H54 (cell line): ENCODE data around the gene URI1.

Experiments used
- DNase-seq: peaks from one replicate; pipeline ENCODE4 v3.0.0; 2011; ENCODE audit warnings: low spot score, mixed read lengths; ENCODE audit not compliant: insufficient read length
- FAIRE-seq: peaks from 3 replicates; lab custom pipeline; 2011; peaks lifted over from hg19 to GRCh38; lab: Jason Lieb, UNC
- POLR2A ChIP-seq: IDR thresholded peaks from 2 replicates; pipeline ENCODE4 v1.6.1; 2011; ENCODE audit warnings: low read depth, mild to moderate bottlenecking, low read length

Gene URI1

DNA sequence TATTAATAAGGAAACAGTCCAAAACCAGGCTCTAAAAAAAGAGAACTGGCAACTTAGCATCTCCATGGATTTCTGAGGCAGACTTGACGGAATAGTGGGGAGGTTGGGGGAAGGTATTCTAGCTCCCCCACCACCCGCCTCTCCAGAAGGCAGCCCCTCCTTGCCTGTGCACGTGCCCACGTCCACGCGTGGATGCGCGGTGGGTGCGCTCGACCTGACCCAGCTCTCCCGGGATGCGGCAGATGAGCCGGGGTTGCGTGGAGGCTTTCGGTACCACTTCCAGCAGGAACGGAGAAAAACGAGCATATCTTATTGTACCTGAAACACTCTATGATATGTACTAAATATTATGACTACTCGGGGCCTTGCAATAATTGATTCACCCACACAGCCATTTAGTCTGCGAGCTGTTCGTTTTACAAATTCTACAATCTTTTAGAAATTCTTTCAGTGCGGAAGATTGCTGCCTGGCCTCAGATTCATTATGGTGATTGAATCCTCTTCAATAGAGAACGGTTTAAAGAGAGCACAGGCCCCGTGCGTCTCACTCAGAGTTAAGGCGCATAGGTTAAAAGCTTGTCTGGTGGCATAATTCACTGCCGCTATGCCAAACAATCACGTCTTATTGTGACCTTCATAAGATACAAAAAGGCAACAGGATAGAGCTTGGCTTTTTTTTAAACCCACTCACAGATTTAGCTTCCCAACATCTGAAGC is 117.9 kb downstream of the URI1 start:
- DNase-seq, result no peak
- no peak for TF ChIP-seq POLR2A
- FAIRE-seq, result no peak

DNA sequence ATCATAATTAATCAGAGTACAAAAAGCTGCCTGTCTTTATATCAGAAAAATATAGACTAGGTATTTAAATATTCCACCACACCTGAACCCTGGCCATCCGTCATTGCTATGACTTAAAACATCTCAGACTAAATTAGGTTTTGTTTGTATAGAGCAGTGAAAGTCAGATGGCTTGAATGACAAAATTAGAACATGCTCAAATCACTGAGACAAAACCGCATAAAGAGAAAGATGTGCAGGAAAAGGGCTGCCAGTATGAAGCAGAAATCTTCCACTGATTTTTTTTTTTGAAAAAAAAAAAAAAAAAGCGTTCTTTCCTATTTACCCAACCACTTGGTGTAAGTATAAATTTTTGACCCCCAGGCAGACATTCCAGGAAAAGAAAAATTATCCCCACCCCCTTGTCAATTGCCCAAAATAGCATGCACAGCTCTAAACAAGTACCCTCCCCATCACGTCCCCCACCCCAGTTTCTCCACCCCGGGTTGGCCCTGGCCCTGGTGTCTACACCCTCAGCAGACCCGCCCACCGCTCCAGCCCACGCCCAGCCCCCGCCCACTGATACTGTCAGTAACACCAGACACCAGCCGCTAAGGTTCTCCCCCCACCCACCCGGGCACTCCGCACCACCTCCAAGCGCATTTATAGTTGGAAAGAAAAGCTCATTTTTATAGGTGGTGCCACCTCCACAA is 118.6 kb downstream of the URI1 start:
- no peak for TF ChIP-seq POLR2A
- DNase-seq, result no peak
- FAIRE-seq, result no peak

DNA sequence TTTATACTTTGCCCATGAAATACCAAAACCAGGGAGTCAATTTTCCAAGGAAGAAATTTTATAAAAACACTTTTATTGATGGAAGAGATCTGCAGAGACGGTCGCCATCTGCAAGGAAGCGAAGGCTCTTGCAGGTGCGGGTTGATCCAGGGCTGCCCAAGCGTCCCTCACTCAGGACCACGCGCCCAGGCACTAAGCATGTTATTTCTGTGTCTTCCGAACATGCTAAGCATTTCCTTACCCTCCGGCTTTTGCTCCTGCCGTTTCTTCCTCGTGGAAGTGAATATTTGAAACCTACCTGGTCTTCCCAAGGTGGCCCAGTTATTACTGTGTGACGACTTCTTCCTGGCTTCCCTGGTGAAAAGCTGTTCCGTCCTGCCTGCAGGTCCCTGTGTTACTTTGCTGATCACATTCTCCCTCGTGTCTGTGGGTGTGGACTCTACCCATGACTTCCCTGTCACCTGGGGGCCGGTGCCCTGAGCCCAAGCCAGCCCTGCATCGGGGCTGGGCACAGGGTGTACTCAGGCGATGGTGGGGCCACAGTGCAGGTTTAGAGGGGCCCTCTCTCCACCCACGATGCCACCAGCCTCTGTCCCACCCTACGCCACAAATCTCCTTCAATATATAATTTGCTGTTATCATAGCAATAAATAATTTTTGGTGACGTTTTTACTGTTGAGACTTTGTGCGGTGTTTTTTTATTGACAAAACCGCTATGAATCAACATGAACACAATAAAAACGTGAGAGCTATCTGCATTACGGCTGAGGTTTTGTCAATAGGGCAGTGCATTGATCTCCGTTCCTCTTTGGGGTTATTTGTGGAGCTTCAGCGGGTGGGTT is 119.4 kb downstream of the URI1 start:
- no peak for TF ChIP-seq POLR2A
- FAIRE-seq (no peak), DNase-seq (no peak)

DNA sequence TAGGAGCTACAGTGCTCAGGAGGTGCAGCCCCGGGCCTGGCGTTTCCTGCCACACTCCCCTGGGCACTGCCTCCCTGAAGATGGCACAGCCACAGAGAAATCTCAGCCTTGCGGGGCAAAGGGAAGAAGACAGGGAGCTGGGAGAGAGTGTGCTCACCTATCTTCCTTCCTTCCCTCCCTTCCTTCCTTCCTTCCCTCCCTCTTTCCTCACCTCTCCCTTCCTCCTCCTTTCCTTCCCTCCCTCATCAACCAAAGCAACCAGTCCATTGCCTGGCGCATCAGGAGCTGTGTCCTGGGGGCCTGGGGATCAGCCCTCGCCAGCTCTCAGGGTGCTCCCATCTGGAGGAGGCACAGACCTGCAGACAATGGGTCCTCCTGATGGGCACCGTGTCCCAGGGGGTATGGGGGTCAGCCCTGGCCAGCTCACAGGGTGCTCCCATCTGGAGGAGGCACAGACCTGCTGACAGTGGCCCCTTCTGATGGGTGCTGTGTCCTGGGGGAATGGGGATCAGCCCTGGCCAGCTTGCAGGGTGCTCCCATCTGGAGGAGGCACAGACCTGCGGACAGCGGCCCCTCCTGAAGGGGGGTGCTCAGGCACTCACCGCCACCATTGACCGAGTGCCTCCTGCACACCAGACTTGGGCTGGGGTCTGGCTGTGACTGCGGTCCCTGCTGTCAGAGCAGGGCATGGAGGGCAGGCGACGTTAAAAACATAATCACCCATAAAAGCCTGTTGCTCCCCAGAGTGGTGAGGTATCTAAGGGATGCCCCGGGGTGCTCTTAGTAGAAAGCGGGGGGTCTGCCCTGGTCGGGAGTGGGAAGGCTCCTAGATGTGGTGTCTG is 120.2 kb downstream of the URI1 start:
- TF ChIP-seq POLR2A, result no peak
- no peak for DNase-seq
- FAIRE-seq, result no peak

DNA sequence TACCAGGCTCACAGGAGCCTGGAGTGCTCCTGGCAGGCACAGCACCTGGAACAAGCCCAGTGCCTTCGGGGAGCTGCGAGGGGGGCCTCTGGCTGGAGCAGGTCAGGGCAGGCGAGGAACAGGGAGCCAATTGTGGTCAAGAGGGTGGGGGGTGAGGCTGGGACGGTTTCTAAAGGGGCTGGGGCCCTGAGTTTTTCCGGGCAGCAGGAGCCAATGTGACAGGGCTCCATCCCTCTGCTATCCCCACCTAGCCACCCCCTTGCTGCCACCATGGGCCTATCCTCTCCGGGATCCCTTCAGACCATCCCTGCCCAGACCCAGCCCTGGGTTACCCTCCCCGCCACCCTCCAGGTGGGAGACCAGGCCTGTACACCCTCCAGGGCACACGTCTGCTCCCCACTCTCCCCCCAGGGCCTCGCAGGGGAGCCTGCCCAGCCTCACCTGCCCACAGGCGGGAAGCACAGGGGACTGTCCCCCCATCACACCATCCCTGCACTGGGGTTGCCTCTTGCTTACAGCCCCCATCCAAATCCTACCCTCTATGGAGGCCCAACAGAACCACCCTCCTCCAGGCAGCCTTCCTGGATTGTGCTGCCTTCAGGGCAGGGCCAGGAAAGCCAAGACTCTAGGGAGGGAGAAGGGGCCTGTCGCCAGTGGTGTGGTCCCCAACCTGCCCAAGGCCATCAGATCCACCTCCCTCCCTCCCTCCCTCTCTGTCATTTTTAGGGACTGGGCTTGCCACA is 121.0 kb downstream of the URI1 start:
- FAIRE-seq (no peak), DNase-seq (no peak)
- no peak for TF ChIP-seq POLR2A

DNA sequence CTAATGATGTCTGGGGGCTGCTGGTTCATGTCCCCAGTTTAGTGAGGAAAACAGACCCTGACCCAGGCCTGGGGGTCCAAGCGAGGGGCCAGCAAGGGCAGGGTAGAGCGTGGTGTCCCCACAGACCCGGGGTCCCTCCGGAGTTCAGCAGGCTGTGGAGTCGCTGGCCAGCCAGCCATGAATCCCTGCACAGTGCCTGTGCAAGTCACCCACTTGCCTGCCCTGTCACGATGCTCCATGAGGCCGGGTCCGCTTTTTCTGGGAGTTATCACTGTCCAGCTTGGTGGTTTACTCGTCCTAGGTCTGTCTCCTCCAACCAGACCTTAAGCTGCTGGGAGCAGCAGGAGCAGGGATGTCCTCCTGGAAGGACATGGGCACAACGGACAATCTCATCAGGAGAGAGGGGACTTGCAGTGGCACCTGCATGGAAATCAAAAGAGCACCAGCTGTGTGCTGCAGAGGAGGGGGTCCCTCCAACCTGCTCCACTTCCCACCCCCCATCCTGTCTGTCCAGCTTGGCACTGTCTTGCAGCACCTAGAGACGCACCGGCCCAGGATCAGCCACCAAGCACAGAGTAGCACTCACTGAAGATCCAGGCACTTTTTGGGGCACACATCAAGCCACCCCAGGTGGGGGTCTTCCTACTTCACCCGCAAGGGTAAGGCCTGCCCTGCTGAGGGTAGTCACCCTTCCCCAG is 121.8 kb downstream of the URI1 start:
- TF ChIP-seq POLR2A, result no peak
- no peak for FAIRE-seq
- no peak for DNase-seq

DNA sequence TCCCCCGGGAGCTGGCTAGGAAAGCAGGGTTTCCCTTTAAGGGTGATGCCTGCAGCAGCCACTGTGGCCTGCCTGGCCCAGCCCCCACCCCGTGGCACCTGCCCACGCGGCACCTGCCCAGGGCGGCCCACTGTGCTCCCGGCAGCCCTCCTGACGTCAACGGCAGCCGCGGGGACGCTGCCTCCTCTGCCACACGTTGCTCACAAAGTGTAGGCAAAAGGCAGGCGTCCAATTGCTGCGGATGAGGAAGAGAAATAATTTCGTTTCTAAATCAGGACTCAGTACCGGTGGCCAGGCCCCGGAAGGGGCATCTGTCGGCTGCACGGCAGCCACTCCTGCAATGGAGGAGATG is 122.3 kb downstream of the URI1 start:
- no peak for FAIRE-seq
- no peak for TF ChIP-seq POLR2A
- no peak for DNase-seq

DNA sequence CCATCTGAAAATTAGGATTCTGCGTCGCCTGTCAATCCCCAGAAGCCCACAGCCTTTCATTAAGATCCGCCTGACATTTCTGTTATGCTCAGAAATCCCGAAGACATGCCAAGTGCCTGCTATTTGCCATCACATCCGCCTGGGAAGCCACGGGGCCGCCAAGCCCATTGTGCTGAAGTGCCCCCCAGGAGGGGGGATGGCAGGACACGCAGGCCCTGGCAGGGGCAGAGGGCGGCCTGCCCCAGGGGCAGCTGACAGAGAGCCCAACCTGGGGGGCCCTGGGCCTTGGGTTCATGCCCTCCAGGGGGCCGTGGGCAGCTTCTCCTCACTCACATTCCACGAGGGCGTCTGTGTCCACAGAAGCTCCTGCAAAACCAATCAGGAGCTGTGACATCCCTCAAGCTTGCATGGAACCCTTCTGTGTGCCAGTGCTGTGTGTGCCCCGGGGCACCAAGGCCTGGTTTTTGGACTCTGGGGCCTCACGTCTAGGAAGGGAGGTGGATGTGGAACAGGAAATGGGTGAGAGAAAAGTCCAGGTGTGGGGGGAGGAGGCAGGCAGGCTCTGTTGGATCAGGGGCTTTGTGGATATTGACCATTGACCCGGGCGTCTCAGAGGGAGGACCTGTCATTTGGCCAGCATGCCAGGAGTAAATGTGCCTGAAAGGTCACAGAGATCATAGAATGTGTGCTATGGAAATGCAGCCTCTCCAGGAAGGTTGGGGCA is 122.9 kb downstream of the URI1 start:
- FAIRE-seq, result no peak
- no peak for DNase-seq
- no peak for TF ChIP-seq POLR2A

DNA sequence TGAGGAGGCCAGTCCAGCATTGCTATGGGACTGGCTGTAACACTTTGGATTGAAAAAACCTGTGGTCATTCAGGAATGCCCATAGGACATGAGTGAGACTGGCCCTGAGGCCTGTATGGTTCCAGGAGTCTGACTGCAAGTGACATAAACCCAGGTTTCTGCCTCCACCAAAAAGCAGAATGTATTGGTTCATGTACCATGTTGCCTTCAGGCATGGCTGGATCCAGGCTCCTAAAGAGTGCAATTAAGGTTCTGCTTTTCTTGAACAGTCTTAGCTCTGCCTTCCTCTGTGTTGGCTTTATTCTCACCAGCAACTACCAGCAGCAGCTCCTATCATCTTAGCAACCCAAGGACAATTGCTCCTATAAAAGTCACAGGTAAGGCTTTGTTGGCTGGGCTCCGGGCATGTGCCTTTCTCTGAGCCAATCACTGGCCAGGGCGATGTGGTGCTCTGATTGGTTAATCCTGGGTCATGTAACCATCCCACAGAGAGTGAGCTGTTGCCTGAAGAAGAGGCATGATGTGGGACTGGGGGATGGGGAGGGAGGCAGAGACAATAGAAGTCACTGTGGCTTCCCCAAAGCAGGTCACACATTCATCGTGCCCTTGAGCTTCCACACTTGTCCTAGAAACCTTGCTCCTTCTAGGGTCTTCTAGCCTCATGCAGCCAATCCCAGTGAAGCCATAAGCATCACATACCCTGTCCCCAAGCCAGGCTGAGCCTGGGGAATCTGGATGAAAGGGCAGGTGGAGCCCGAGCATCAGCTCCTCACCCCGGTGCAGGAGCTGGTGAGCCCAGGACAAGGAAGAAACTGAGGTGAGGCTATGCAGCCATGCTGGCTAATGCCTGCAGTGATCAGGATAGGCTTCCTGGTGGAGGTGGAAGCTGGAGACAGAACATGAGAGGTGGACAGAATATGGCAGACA is 123.9 kb downstream of the URI1 start:
- no peak for DNase-seq
- TF ChIP-seq POLR2A, result no peak
- no peak for FAIRE-seq
